Measurements from ENCODE around the gene CDKL1. TPM values are rescaled to one million over a fixed set of nuclear protein-coding genes. Genes with fewer than 3 reads are reported as not detected.

CDKL1 gene
- total RNA-seq, 1 experiment from 2014 or later = 3.6 TPM

DNA sequence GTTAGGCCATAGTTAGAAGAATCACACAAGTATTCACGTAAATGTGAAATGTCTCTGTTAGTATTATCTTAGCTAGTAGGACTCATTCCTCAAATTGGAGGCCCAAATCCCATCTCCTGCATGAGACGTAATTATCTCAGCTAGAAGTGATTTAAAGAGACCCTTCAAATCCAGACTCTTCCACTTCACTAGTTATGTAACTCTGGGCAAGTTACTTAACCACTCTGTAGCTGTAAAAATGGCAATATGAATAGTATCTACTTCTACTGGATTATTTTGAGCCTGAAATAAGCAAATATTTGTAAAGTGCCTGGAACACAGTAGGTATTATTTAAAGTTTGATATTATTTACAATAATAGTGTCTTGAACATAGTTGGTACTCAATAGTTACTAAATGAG is 28.4 kb upstream of the CDKL1 start (continued):
- TF ChIP-seq, protein P1, sequence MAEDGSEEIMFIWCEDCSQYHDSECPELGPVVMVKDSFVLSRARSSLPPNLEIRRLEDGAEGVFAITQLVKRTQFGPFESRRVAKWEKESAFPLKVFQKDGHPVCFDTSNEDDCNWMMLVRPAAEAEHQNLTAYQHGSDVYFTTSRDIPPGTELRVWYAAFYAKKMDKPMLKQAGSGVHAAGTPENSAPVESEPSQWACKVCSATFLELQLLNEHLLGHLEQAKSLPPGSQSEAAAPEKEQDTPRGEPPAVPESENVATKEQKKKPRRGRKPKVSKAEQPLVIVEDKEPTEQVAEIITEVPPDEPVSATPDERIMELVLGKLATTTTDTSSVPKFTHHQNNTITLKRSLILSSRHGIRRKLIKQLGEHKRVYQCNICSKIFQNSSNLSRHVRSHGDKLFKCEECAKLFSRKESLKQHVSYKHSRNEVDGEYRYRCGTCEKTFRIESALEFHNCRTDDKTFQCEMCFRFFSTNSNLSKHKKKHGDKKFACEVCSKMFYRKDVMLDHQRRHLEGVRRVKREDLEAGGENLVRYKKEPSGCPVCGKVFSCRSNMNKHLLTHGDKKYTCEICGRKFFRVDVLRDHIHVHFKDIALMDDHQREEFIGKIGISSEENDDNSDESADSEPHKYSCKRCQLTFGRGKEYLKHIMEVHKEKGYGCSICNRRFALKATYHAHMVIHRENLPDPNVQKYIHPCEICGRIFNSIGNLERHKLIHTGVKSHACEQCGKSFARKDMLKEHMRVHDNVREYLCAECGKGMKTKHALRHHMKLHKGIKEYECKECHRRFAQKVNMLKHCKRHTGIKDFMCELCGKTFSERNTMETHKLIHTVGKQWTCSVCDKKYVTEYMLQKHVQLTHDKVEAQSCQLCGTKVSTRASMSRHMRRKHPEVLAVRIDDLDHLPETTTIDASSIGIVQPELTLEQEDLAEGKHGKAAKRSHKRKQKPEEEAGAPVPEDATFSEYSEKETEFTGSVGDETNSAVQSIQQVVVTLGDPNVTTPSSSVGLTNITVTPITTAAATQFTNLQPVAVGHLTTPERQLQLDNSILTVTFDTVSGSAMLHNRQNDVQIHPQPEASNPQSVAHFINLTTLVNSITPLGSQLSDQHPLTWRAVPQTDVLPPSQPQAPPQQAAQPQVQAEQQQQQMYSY (CRISPR knock-in tag; IDR thresholded peaks at IDR 0.05) = no peak
- TF ChIP-seq ELF4 (CRISPR knock-in tag; IDR thresholded peaks at IDR 0.05; ENCODE audit: low read depth) = no peak
- TF ChIP-seq CBFB (CRISPR knock-in tag; IDR thresholded peaks at IDR 0.05; ENCODE audit: low read depth) = no peak

GRCh38 chr14:50423529-50423928 is 26.8 kb upstream of the CDKL1 start:
- TF ChIP-seq JAZF1 (CRISPR knock-in tag; IDR thresholded peaks at IDR 0.05) (no peak), HMGA2 (CRISPR knock-in tag; IDR thresholded peaks at IDR 0.05) (no peak), ZNF138 (CRISPR knock-in tag; conservative IDR thresholded peaks at IDR 0.05) (no peak), ZNF232 (CRISPR knock-in tag; IDR thresholded peaks at IDR 0.05) (no peak), KAT7 (CRISPR knock-in tag; IDR thresholded peaks at IDR 0.05; ENCODE audit: borderline replicate concordance) (no peak)
- POLR2A ChIA-PET = no interaction called here
- CTCF ChIA-PET = interaction anchor here (1.2 kb wide), 1 partner anchor 291 kb away, joined by 4 read pairs; no protein-coding TSS in a partner anchor
- H3K9me3 Mint-ChIP-seq = no peaks in the 10 kb centered on the region
- no peak for DNase-seq (ENCODE audit: low spot score)
- H3K27me3 Mint-ChIP-seq (ENCODE audit: low read depth) = no peaks in the 10 kb centered on the region
- H3K36me3 Mint-ChIP-seq = peaks cover 10% of the 10 kb centered on the region
- no peaks in the 10 kb centered on the region for H3K4me1 Mint-ChIP-seq
- no peak for ATAC-seq
- no peak overlapping the region for H3K4me3 Mint-ChIP-seq
- no peak overlapping the region for H3K27ac Mint-ChIP-seq

GRCh38 chr14:50421499-50421898 is 24.8 kb upstream of the CDKL1 start:
- Mint-ChIP-seq H3K4me1 (no peaks in the 10 kb centered on the region), H3K27ac (no peak overlapping the region), H3K27me3 (ENCODE audit: low read depth) (no peaks in the 10 kb centered on the region), H3K4me3 (no peak overlapping the region), H3K9me3 (0 out of 2 replicates have a peak, but pooled peaks cover under 1% of the 10 kb centered on the region), H3K36me3 (peaks cover 25% of the 10 kb centered on the region)
- ChIA-PET POLR2A (no interaction called here), CTCF (no interaction called here)
- DNase-seq (ENCODE audit: low spot score) = no peak
- ATAC-seq = no peak
- no peak for TF ChIP-seq NR3C1 (CRISPR knock-in tag; conservative IDR thresholded peaks at IDR 0.05; ENCODE audit: low read depth)

DNA sequence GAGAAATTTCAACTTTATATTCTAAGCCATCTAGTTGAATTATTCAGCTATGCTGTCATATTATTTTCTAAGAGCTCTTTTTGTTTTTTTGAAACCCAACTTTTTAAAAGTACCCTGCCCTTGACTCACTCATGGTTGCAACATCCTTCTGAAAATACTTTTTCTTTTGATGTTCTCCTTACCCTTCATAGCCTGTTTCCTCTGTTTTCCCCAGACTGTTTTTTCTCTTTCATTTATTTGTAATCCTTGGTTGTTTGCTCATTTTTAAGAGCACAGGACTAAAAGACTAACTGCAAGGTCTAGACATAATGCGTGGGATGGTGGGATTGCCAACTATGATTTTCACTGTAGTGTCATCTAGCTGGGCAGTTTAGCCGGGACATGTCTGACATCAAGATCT is 21.2 kb upstream of the CDKL1 start:
- no peak for ATAC-seq
- no peak overlapping the region for H3K27ac Mint-ChIP-seq
- peaks cover 9% of the 10 kb centered on the region; the same call in 1 of the 2 replicates for H3K9me3 Mint-ChIP-seq
- no peak for DNase-seq (ENCODE audit: low spot score)
- H3K27me3 Mint-ChIP-seq (ENCODE audit: low read depth) = no peaks in the 10 kb centered on the region
- ChIA-PET POLR2A (interaction anchor here (1.2 kb wide), 1 partner anchor 16 kb away, joined by 3 read pairs; no protein-coding TSS in a partner anchor), CTCF (no interaction called here)
- H3K4me3 Mint-ChIP-seq = no peak overlapping the region
- TF ChIP-seq MXD4 (CRISPR knock-in tag; IDR thresholded peaks at IDR 0.05; ENCODE audit: borderline replicate concordance) (no peak), SP1 (CRISPR knock-in tag; conservative IDR thresholded peaks at IDR 0.05) (no peak), ZNF263 (CRISPR knock-in tag; IDR thresholded peaks at IDR 0.05; ENCODE audit: low read depth) (no peak), CDX4 (CRISPR knock-in tag; IDR thresholded peaks at IDR 0.05; ENCODE audit: borderline replicate concordance) (no peak), GABPB1 (CRISPR knock-in tag; IDR thresholded peaks at IDR 0.05) (no peak), ZNF671 (CRISPR knock-in tag; IDR thresholded peaks at IDR 0.05) (no peak), NFATC4 (CRISPR knock-in tag; IDR thresholded peaks at IDR 0.05) (no peak)
- TF ChIP-seq, protein P2, sequence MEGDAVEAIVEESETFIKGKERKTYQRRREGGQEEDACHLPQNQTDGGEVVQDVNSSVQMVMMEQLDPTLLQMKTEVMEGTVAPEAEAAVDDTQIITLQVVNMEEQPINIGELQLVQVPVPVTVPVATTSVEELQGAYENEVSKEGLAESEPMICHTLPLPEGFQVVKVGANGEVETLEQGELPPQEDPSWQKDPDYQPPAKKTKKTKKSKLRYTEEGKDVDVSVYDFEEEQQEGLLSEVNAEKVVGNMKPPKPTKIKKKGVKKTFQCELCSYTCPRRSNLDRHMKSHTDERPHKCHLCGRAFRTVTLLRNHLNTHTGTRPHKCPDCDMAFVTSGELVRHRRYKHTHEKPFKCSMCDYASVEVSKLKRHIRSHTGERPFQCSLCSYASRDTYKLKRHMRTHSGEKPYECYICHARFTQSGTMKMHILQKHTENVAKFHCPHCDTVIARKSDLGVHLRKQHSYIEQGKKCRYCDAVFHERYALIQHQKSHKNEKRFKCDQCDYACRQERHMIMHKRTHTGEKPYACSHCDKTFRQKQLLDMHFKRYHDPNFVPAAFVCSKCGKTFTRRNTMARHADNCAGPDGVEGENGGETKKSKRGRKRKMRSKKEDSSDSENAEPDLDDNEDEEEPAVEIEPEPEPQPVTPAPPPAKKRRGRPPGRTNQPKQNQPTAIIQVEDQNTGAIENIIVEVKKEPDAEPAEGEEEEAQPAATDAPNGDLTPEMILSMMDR (IDR thresholded peaks at IDR 0.05) = no peak
- TF ChIP-seq, protein P1 (CRISPR knock-in tag; IDR thresholded peaks at IDR 0.05) = no peak
- TF ChIP-seq, protein P3, sequence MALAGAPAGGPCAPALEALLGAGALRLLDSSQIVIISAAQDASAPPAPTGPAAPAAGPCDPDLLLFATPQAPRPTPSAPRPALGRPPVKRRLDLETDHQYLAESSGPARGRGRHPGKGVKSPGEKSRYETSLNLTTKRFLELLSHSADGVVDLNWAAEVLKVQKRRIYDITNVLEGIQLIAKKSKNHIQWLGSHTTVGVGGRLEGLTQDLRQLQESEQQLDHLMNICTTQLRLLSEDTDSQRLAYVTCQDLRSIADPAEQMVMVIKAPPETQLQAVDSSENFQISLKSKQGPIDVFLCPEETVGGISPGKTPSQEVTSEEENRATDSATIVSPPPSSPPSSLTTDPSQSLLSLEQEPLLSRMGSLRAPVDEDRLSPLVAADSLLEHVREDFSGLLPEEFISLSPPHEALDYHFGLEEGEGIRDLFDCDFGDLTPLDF (CRISPR knock-in tag; IDR thresholded peaks at IDR 0.05) = no peak
- H3K4me1 Mint-ChIP-seq = no peaks in the 10 kb centered on the region
- peaks cover 28% of the 10 kb centered on the region for H3K36me3 Mint-ChIP-seq

Measured in WTC11 (cell line).